ENCODE results near the gene EXOSC5.

DNA sequence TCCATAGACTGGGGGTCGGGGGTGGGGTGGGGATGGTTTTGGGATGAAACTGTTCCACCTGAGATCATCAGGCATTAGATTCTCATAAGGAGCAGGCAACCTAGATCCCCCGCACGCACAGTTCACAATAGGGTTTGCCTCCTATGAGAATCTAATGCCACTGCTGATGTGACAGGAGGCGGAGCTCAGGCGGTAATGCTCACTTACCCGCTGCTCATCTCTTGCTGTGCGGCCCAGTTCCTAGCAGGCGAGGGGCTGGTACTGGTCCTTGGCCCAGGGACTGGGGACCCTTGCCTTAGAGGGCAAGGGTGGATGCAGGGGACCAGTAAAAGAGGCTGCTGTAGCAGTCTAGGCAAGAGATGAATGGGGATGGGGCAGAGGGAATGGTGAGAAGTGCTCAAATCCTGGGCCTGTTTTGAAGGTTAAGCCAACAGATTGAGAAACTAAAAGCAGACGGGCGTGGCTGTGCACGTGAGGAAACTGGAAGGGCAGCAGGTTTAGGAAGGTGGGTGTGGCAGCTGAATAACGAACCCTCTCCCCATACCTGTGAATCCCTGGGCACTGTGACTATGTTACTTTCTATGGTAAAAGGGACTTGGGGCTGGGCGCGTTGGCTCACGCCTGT, 44.3 kb upstream of the EXOSC5 start:
- TF ChIP-seq, protein P1, sequence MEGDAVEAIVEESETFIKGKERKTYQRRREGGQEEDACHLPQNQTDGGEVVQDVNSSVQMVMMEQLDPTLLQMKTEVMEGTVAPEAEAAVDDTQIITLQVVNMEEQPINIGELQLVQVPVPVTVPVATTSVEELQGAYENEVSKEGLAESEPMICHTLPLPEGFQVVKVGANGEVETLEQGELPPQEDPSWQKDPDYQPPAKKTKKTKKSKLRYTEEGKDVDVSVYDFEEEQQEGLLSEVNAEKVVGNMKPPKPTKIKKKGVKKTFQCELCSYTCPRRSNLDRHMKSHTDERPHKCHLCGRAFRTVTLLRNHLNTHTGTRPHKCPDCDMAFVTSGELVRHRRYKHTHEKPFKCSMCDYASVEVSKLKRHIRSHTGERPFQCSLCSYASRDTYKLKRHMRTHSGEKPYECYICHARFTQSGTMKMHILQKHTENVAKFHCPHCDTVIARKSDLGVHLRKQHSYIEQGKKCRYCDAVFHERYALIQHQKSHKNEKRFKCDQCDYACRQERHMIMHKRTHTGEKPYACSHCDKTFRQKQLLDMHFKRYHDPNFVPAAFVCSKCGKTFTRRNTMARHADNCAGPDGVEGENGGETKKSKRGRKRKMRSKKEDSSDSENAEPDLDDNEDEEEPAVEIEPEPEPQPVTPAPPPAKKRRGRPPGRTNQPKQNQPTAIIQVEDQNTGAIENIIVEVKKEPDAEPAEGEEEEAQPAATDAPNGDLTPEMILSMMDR (IDR thresholded peaks at IDR 0.05), result no peak
- TF ChIP-seq POLR2A (IDR thresholded peaks at IDR 0.05), result no peak

All from body of pancreas (tissue), 4 donors.